Pancreas (tissue), 10 donors: Measurements from ENCODE around the gene TACC3. TPM values are rescaled to one million over a fixed set of nuclear protein-coding genes. Genes with fewer than 3 reads are reported as not detected.

Source experiments
- ATAC-seq, 4 donors: fragments of 200-7000 bp; cut with Tn5 transposase; one replicate each; pipeline versions ENCODE4 v1.8.0 to v1.9.1; 2020; ENCODE audit warnings: mild to moderate bottlenecking in 4 of 4, moderate library complexity in 4 of 4
- DNase-seq, 6 donors: peaks; one replicate each; pipeline ENCODE4 v3.0.0-alpha.2; 2020
- FAIRE-seq: peaks from 2 replicates; lab custom pipeline; 2012; peaks lifted over from hg19 to GRCh38; lab: Jason Lieb, UNC
- H3K27ac ChIP-seq, 4 donors: fragments of 200-600 bp; sonication (generic); 1 replicate in 3 of 4; 2 replicates in 1 of 4; pipeline versions ENCODE4 v1.5.0 to v1.8.0; 2020
- H3K27me3 ChIP-seq, 4 donors: fragments of 200-600 bp; one replicate each; pipeline ENCODE4 v1.8.0; 2021
- H3K36me3 ChIP-seq, 3 donors: fragments of 200-600 bp; sonication (generic) in 1 of 3; one replicate each; pipeline versions ENCODE4 v1.5.0 to v1.8.0; 2020 to 2021
- H3K4me1 ChIP-seq, 3 donors: fragments of 200-600 bp; one replicate each; pipeline ENCODE4 v1.8.0; 2021
- H3K4me3 ChIP-seq, 4 donors: fragments of 200-600 bp; sonication (generic) in 2 of 4; one replicate each; pipeline versions ENCODE4 v1.5.0 to v1.8.0; 2020 to 2021
- H3K9me3 ChIP-seq, 4 donors: fragments of 200-600 bp; one replicate each; pipeline ENCODE4 v1.8.0; 2021
- CTCF ChIP-seq, 4 donors: fragments of 200-600 bp; sonication (generic) in 3 of 4; IDR thresholded peaks; one replicate each; pipeline versions ENCODE4 v1.5.0 to v1.8.0; 2021; ENCODE audit warnings: antibody characterized with exemption in 4 of 4
- WGBS, 2 donors: extraction: QIAGEN DNeasy Blood & Tissue Kit; methylation state at CpG; one replicate each; pipeline ENCODE4 v1.1.7; 2013; 5-methylcytosine and 5-hydroxymethylcytosine counted together
- intact Hi-C, 3 donors: fragments of 100-400 bp; cut with DNase I; formaldehyde crosslinking; loops; one replicate each; pipeline versions ENCODE4 v1.11.1 to v1.14.2; 2022
- polyA plus RNA-seq, 2 donors: library from polyadenylated mRNA; stranded (reverse); fragments of 200-250 nt; gene quantifications; one replicate each; pipeline ENCODE4 v1.2.3, GENCODE V29; 2013
- total RNA-seq, 6 donors: library from RNA; stranded (reverse); fragmentation: NEBNext Ultra II Directional in 4 of 6; extraction: Animal tissue kit (Norgen Biotek cat#: 25700) in 4 of 6; gene quantifications; one replicate each; pipeline versions ENCODE4 v1.2.1 to v1.2.4, GENCODE V29; 2021 to 2023
- donor health status: healthy with polysubstance abuse.
- donor health status: DM: no; HTN: no; CAD: no; lungs with moderate emphysema.
- donor health status: DM: no; HTN: no; CAD: no.
- donor health status: control.
- donor health status: control.
- donor health status: Bipolar disorder and iron deficiency.
- donor health status: DM: yes; HTN: yes; CAD: no.
- donor health status: DM: no; HTN: no; CAD: no.
- donor health status: DM: no; HTN: no; CAD: no.
- donor health status: DM: yes; HTN: yes; CAD: no.

TACC3 gene
- total and polyA plus RNA-seq, 8 donors, result 0.97 to 4.8 (median 3.3) TPM

DNA sequence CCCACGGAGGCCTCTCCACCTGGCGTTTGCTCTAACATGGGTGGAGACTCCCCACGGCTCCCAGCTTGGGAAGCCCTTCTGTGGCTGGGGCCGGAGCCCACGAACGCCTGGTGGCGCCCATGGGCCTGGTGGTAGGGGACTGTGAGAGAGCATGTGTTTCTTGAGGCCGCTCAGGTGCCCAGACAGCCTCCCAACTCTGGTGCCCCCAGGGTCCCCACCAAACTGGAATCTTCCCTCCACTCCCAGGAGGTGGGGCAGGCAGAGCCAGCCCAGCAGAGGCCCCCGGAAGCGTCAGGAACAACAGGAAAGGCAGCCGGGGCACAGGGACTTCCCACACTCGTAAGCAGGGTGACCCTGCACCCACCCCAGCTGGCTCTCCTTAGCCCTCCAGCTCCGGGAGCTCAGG, 38.5 kb downstream of the TACC3 start:
- H3K9me3 ChIP-seq, result no peaks in the 10 kb centered on the region
- H3K36me3 ChIP-seq, result no peaks in the 10 kb centered on the region
- DNase-seq (no peak), ATAC-seq (peak in 1 of 4 donors; percentile 4), FAIRE-seq (no peak)
- no peaks in the 10 kb centered on the region for H3K27me3 ChIP-seq
- no peak for TF ChIP-seq CTCF (IDR thresholded peaks at IDR 0.05)
- H3K27ac ChIP-seq, result no peak overlapping the region
- WGBS, 2 donors, result 79 to 85% methylated on average over 13 of the region's 13 CpGs
- H3K4me3 ChIP-seq, result no peak overlapping the region
- intact Hi-C loops, result loop anchor here in 1 of 3 donors (5.0 kb wide), 1 partner anchor 42 kb away; no protein-coding TSS in a partner anchor
- no peaks in the 10 kb centered on the region for H3K4me1 ChIP-seq

DNA sequence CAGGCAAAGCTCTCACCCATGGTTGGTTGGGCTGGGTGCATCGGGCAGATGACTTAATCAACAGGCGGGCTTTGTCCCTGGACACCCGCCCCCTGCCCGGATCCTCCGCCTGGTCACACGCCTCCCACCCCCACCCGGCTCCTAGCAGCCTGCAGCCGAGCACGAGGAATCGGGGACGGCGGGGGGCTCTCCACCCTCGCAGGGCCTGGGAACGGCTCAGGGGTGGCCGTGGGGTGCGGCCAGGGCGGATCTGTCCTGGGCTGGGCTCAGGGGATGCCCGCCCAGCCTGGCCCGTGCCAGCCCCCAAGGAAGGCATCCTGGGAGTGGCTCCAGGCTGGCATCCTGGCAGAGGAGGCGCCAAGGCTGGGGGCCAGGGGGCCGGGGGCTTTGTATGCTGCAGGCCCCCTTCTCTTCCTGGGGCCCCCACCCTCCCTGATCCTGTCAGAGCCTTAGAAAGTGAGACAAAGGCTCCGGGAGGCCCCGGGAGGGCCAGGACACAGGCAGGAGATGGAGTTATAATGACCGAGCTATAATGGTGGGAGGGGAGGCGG, 39.3 kb downstream of the TACC3 start:
- Histone ChIP-seq H3K36me3 (no peaks in the 10 kb centered on the region), H3K4me3 (no peak overlapping the region), H3K27me3 (no peaks in the 10 kb centered on the region), H3K4me1 (no peaks in the 10 kb centered on the region), H3K9me3 (no peaks in the 10 kb centered on the region), H3K27ac (no peak overlapping the region)
- 51 to 55% methylated on average over 25 of the region's 25 CpGs for WGBS, 2 donors
- FAIRE-seq, result no peak
- no peak for ATAC-seq
- no peak for TF ChIP-seq CTCF (IDR thresholded peaks at IDR 0.05)
- no peak for DNase-seq
- intact Hi-C loops, result loop anchor here in 1 of 3 donors (5.0 kb wide), 1 partner anchor 42 kb away; no protein-coding TSS in a partner anchor

DNA sequence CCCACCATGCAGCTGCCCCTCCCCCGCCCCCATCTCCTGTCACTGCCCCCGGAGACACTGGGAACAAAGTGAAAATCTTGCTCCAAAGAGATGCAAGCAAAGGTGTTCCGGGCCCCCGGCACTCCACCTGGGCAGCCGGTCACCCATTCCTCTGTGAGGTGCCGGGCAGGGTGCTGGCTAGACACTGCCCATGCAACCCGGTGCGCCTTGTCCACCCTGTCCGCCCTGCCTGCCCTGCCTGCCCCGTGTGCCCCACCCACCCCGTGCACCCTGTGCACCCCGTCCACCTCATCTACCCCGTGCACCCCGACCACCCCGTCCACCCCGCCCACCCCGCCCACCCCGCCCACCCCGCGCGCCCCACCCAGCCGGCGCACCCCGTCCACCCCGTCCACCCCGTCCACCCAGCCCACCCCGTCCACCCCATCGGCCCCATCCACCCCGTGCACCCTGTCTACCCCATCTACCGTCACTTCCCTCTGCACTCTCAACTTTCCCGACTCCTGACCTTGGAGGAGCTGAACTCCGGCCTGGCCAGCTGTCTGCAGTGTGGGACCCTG, 39.9 kb downstream of the TACC3 start:
- TF ChIP-seq CTCF (IDR thresholded peaks at IDR 0.05), result no peak
- intact Hi-C loops, result loop anchor here in 1 of 3 donors (5.0 kb wide), 1 partner anchor 41 kb away; no protein-coding TSS in a partner anchor
- H3K27ac ChIP-seq, result no peak overlapping the region
- H3K27me3 ChIP-seq, result no peaks in the 10 kb centered on the region
- DNase-seq (no peak), FAIRE-seq (no peak), ATAC-seq (no peak)
- H3K4me3 ChIP-seq, result no peak overlapping the region
- no peaks in the 10 kb centered on the region for H3K9me3 ChIP-seq
- peaks cover 0 to 2% (median 0%) of the 10 kb centered on the region in 3 donors for H3K4me1 ChIP-seq
- WGBS, 2 donors, result 53 to 57% methylated on average over 26 to 31 of the region's 32 CpGs
- no peaks in the 10 kb centered on the region for H3K36me3 ChIP-seq

DNA sequence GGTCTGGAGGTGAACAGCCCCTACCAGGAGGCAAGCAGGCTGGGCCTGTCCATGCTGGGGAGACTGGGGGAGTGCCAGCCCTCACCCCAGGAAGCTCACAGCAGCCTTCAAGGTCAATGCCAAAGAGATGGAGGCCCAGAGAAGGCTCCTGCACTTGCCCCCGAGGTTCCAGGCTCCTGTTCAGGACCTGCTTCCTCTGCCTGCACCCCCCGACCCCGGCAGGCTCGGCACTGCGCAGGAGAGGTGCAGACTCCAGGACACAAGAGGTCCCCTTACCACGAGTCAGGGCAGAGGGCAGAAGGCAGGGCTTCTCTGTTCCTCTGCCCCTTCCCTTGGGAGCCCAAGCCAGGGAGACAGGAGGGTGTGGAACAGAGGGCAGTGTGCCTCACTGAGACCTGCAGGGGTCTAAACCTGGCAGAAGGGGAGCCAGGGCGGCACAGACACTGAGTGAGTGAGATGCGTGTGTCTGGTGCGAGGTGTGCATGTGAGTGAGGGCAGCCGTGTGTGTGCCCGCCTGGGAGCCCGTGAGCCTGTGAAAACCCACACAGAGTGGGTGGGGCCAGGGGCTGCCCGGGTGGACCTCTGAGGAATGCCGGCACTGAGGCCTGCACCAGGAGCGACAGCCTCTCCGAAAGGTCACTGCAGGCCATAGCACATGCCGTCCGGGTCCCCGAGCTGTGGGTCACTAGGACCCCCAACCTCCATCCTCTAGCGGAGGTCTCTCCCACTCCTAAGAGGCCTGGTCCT, 41.1 kb downstream of the TACC3 start:
- Histone ChIP-seq H3K27ac (no peak overlapping the region), H3K27me3 (no peaks in the 10 kb centered on the region), H3K4me1 (peaks cover 0 to 2% (median 0%) of the 10 kb centered on the region in 3 donors), H3K9me3 (no peaks in the 10 kb centered on the region), H3K36me3 (no peaks in the 10 kb centered on the region), H3K4me3 (no peak overlapping the region)
- 70 to 79% methylated on average over 20 of the region's 20 CpGs for WGBS, 2 donors
- ATAC-seq (no peak), DNase-seq (no peak), FAIRE-seq (no peak)
- intact Hi-C loops, result loop anchor here in 1 of 3 donors (5.0 kb wide), 1 partner anchor 40 kb away; no protein-coding TSS in a partner anchor
- TF ChIP-seq CTCF (IDR thresholded peaks at IDR 0.05), result no peak
